ENCODE measurements around the gene PMEL.

GRCh38 chr12:55926738-55927587, 38.9 kb downstream of the PMEL start:
- TF ChIP-seq POLR2AphosphoS5 (IDR thresholded peaks at IDR 0.05), result peak; percentile 50 to 82 (median 61)
- TF ChIP-seq, protein P1, sequence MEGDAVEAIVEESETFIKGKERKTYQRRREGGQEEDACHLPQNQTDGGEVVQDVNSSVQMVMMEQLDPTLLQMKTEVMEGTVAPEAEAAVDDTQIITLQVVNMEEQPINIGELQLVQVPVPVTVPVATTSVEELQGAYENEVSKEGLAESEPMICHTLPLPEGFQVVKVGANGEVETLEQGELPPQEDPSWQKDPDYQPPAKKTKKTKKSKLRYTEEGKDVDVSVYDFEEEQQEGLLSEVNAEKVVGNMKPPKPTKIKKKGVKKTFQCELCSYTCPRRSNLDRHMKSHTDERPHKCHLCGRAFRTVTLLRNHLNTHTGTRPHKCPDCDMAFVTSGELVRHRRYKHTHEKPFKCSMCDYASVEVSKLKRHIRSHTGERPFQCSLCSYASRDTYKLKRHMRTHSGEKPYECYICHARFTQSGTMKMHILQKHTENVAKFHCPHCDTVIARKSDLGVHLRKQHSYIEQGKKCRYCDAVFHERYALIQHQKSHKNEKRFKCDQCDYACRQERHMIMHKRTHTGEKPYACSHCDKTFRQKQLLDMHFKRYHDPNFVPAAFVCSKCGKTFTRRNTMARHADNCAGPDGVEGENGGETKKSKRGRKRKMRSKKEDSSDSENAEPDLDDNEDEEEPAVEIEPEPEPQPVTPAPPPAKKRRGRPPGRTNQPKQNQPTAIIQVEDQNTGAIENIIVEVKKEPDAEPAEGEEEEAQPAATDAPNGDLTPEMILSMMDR (IDR thresholded peaks at IDR 0.05), result peak in 3 of 4 experiments; percentile 73 to 87 (median 80)
- peak in 1 of 2 donors; percentile 39 for TF ChIP-seq POLR2A (IDR thresholded peaks at IDR 0.05)
- no peak for TF ChIP-seq EP300 (IDR thresholded peaks at IDR 0.05)
